UCSD-AML1 (cell line): ENCODE results near the gene NFRKB.
"Not testable (repeated sequence)": the region's sequence is repeated elsewhere in the genome, so short reads cannot be mapped to it uniquely, and the experiment has no call there.

ENCODE experiments used
- DNase-seq: peaks from one replicate; lab custom pipeline; 2025; ENCODE audit not compliant: unreplicated experiment; lab: John Stamatoyannopoulos, UW

NFRKB gene

DNA sequence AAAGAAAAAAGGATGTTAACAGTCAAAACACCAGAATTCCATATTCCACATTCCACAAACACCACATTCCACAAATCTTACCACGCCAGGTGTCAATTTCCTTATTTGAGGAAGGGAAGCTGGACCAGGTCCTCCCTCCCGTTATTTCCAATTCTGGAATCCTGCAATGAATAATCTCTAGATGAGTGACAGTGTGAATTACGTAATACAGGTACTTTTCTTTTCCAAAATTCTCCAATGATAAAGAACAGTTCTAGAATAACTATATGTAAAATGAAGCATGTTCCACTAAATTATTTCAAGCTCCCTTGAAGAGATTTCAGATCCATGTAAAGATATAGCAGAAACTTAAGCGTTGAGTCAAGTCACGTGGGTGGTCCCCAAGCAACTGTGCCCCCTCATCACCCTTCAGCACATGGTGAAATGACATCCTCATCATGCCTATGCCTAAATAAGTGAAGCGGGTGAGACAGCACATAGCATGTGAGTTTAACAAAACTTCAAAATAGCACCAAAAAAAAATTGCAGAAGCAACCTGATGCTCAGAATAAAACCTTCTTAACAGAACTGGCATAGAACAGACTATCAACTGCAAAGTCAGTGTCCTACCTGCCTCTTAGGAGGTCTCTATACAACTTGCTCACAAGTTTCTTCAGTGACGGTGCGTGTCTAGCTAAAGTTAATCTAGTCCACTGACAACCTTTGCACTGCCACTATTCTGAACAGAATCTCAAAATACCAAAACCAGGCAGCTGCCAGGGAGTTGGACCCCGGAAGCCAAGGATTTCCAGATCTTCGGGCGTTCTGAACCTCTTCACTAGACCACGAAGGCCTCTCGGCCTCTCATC lies 876 bp downstream of the NFRKB start:
- no peak for DNase-seq

DNA sequence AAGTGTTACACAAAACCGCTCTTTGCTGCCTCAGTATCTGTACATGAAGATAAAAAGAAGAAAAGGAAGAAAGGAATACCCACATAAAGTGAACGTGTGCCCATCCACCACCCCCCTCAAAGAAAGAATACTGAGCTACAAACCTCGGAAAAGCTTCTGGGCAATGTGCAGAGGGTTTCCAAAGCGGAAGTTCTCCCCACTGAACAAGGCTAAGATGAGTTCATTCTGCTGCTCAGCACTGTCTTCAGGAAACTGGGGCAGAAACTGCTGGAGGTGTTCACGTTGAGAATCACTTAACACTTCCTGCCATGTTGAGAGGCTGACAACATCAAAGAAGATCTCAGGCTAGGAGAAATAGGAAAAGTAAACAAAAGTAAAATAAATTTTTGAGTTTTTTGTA lies 6.9 kb downstream of the NFRKB start:
- no peak for DNase-seq

DNA sequence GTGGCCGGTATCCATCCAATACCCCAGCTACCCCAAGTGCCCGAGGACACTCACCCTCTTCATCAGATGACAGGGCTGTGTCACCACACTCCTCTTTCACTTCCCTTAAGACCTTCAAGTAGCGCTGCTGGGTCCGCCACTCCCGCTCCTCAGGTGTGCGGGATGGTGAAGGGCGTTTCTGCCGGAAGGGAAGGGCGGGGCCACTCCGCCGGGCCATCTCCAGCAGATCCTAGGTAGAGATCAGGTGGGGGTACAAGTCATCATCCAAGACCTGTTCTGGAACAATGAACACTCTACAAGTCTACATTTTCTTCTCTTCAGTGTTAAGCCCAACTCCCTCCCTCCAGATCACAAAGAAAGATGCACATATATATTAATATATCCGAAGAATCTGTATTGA lies 10.0 kb downstream of the NFRKB start:
- no peak for DNase-seq

DNA sequence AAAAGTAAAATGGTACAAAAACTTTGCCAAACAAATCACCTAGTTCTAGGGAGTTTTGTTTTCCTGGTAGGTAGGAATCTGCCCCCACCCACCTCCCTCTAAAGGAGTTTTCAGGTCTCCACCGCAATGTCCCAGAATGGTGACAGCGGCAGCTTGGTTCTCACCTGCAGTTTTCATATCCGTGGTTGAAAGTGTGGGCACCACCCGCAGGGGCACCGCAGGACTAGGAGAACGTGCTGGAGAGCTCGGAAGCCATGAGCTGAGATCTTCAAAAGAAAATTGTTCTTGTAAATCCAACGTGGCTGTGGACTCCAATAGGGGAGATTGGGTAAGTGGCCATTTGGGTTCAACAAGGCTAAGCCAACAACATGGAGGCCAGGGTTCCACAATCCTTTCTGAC lies 10.8 kb downstream of the NFRKB start:
- DNase-seq: no peak

DNA sequence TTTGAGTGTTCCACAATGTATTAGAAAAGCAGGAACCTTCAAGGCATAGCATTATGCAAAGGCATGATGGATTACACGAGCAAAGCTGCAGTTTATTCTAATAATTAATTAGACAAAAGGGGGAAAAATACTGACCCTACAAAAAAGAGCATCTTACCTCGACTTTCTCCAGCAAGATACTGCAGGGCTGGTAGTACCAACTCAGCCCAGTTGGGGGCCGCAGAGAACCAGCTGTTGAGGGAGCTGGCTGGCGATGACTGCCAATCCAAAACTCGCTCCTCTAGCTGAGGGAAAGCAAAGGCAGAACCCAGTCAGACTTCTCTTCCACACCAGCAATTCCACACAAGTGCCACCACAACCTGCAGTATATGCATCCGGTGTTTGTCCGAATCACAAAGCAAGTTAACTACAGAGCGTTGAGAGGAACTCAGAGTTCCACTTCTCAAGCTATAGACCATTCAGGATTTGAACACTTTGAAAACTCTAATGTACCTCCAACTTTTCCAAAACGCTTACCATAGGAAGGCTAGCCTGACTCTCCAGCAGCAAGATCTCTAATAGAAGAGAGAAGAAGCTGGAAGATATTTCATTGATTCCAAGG lies 13.7 kb downstream of the NFRKB start:
- peak; percentile 41 for DNase-seq

DNA sequence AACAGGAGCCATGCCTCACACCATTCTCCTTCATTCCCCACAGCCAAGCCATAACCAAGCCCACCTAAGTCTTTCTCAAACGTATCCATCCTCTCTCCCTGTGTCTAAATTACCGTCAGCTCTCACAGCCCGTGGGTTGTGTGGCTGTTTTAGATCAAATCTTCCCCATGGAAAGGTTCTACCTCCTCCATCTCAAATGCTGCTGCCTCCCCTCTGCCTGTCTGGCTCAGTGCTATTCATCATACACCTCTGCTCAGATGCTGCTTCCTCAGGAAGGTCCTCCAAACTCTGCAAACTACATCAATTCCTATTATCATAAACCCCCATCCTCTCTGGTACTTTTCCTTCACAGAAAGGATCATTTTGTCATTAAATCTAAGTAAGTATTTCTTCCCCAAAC lies 15.1 kb downstream of the NFRKB start:
- no peak for DNase-seq

DNA sequence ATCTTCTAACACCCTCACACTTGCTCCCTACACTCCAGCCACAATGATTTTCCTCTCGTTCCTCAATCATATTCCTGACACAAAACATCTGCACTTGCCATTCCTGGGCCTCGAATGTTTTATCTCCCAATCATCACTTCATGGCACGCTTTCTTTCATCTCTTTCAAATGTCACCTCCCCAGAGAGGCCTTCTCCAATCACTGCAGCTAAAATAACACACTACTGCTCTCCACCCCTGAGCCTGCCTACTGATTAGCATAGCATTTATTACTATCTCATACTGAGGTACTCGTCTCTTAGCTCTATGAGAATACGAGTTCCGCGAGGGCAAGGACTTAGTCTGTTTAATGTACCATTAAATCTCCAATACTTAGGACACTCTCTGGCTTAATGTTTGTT lies 23.5 kb downstream of the NFRKB start:
- DNase-seq: no peak

DNA sequence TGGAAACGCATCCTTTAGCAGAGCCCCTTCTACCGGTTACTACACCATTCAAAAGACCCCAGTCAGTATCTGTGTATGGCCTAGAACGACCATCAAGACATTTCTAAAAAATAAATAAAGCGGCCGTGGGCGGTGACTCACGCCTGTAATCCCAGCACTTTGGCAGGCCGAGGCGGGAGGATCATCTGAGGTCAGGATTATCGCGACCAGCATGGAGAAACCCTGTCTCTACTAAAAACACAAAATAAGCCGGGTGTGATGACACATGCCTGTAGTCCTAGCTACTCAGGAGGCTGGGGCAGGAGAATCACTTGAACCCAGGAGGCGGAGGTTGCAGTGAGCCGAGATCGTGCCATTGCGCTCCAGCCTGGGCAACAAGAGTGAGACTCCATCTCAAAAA lies 26.8 kb downstream of the NFRKB start:
- not testable (repeated sequence) for DNase-seq

DNA sequence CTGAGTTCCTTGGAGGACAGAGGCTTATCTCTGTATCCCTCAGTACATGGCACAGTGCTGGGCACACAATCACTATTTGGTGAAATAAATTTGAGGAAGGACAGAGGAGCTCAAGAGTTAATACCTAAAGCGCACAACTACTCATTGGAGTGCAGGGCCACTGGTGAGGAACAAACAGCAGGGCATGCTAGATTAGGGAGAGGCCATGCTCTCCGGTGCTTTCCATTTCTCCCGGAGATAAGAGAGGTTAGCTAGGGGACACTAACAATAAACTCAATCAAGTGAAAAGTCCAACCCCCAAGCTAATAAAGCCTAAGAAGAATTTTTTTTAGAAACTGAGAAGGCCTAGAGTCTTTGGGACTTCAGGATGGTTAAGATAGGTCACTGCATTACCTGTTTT lies 29.1 kb downstream of the NFRKB start:
- no peak for DNase-seq

DNA sequence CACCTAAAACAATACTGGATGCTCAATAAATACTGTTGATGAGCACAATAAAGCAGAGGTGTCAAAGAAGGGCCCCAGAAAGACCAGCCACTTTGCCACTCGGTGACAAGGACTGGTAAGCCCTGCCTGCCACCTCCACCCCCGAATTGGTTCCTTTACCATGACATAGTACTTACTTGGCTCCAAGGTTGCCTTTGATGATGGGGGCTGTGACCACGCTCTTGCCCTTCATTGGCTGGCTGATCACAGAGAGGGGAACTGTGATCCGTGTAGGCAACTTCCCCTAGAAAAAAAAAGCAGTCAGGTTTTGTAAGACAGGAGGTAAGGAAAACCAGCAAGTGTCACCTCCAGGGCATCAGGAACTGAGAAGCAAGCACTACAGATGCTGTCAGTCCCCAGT lies 29.7 kb downstream of the NFRKB start:
- DNase-seq: no peak

DNA sequence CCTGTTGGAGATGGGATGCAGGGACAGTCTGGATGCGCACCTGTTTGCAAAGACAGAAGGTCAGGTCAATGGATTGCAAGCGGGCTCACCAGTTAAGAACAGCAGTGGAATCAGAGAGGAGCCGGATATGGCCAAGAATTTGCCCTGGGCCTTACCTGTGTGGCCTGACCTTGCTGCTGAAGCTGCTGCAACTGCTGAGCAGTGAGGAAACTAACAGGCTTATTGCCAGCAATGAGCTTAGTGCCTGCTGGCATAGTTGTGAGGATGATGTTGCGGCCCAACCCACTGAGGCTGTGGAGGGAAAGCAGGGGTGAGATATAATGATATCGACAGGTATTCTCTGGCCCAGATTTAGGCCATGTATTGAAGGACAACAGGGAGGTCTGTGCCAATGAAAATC lies 30.6 kb downstream of the NFRKB start:
- no peak for DNase-seq

DNA sequence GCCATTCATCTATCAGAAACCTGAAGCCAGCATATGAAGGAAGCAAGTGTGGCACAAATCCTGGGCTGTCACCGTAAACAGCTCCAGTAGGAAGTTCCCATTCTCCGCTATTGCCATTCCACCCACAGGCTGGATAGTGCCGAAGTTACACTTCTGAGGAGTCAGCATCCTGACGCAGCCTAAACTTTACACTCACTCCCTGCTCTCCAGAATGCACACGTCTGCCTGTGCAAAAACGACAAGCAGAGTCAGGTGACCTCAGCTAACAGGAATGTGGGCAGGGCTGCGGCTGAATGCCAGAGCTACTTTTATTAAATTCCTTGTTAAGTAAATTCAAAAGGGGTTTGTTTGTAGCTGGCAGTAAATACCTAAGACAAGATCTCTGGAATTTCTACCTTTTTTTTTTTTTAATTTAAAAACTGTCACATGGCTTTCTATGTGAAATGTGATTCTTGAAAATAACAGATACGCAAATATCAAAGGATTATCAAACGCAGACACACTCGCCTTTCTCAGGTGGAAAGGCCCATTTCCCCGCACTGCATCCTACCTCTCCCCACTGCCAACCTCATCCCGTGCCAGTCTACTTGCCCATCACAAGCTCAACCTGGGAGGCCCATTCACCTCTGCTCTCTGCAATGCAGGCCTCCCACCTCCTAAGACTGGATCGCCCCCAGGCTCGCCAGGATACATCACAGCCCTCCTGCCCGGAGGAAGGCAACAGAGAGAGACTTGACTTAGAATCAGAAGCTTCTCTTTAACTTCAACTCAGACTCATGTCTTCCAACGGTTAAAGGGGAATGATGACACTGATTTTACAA lies 33.5 kb downstream of the NFRKB start:
- no peak for DNase-seq

DNA sequence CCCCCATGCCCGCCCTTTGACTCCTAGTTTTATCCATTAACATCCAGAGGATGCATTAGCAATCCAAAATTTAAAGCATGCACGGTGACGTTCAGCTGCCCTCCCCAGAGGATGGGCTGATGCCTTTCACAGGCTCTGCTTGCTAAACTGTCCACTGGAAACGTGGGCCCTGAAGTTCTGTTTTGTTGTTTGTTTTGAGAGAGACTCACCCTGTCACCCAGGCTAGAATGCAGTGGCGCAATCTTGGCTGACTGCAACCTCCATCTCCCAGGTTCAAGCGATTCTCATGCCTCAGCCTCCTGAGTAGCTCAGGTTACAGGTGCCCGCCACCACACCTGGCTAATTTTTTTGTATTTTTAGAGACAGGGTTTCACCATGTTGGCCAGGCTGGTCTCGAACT lies 39.3 kb downstream of the NFRKB start:
- DNase-seq: no peak

DNA sequence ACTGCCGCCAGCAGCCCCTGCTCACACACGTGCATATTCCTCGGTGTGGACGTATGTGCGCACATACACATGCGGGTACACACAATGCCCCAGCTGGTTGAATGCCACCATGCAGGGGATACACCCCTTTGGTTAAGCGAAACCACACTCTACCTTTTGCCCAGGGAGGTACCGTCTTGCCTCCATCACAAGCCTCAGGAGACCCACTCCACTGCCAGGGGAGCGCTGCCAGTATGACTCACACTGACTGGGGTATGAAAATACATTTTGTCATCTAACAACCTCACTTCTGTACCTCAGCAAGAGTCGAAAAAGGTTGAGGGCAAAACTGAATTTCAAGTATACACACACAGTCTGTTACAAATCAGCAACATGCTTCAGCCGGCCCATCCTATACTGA lies 40.3 kb downstream of the NFRKB start:
- DNase-seq: no peak

DNA sequence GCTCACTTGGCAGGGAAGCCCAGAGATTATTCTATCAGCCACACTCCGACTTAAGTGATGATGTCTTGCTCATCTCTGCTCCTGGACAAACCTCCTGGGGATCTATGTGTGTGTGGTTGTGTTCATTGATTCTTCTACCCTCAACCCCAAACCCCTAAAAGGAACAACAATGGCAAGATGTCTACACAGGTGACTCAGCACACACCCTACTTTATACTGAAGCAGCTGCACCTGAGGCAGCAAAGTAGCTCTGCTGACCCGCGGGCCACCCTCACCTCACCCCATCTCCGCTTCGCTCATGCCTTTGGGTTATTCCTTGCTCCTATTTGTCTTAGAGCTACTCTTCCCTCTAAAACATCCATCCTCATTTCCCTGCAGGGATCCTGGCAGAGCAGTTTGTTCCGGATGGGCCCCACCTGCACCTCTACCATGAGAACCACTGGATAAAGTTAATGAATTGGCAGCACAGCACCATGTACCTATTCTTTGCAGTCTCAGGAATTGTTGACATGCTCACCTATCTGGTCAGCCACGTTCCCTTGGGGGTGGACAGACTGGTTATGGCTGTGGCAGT lies 41.1 kb downstream of the NFRKB start:
- DNase-seq: no peak

DNA sequence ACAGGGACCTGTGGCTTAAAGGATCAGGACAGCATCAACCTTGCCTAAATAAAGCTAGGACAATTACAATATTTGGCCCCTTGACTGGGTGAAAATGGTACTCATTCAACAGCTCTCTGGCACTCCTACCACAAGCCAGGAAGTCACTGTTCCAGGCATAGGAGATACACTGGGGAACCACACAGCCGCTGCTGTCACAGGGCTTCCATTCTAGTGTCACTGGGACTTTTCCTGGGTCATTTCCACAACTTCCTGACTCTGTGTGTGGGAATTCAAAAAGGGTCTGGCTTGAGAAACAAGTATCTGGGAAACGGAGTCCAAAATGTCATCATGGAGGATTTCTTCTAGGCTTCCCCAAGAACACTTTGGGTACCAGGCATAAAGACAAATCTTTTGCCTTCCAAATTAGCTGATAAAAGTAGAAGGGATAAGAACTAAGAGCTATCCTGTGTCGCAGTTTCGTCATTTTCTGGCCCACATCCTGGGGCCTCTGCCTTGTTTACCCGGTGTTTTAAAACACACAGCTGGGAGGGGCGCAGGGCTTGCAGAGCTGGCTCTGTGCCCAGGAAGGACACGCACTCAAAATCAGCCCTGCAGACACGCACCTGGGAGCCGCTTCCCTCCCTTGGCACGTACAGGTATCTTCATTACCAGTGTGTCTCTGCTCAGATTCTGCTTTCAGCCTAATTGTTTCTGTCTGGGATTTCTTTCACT lies 41.7 kb downstream of the NFRKB start:
- DNase-seq: no peak

DNA sequence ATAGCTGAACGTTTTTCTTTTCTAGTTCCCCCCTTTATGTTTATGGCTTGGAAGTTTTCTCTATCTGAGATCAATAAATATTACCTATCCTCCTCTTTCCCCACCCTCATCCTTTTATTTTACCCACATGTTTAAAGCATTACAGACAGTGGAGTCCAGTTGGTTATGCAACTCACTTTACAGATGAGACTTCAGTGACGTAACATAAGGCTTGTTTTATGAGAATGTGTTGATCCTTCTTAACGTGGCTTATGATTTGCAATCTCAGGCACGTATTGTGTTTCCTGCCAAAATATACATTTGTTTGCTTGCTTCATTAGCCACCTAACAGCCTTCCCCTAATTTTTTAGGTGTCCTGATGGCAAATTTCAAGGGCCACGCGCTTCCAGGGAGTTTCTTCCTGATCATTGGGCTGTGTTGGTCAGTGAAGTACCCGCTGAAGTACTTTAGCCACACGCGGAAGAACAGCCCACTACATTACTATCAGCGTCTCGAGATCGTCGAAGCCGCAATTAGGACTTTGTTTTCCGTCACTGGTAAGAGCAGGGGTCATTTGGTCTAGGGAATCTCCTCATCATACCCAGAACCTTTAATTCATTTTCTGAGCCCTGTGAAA lies 43.1 kb downstream of the NFRKB start:
- DNase-seq: no peak

DNA sequence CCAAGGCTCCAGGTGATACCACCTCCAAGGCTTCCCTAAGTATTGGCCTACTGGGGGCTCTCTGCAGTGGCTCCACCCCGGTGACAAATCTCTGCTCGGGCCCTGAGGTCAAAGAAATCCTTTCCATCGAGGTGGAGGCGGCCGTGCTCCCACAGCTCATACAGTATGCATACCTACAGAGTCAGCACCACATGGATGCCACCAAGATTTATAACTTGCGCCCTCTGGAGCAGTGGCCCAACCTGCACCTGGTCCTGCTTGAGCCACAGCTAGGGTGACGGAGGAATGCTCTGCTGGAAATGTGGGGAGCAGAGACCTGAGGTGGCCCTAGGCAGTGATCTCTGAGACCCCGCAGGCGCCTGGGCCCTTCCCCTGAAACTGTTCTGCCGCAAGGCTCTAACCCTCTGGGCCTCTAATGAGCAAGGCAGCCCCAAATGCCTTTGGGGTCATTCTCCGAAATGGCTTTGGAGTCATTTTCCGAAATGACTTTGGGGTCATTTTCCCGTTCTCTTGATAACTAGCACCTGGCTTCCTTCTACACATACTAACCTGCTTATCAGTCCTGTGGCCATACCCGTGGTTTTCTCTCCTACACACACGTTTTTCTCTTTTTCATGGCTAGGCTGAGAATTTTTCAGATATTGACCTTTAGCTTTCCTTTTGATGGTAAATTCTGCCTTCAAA lies 45.8 kb downstream of the NFRKB start:
- DNase-seq: no peak

DNA sequence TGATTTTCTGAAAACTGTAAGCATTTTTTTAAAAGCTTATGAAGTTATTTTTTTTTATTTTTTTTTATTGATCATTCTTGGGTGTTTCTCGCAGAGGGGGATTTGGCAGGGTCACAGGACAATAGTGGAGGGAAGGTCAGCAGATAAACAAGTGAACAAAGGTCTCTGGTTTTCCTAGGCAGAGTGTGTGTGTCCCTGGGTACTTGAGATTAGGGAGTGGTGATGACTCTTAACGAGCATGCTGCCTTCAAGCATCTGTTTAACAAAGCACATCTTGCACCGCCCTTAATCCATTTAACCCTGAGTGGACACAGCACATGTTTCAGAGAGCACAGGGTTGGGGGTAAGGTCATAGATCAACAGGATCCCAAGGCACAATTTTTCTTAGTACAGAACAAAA lies 48.0 kb downstream of the NFRKB start:
- DNase-seq: not testable (repeated sequence)
